22Rv1 (cell line): ENCODE measurements around the gene CIROP.

Source experiments
- ZFX ChIP-seq: fragments of 450-650 bp; IDR thresholded peaks from 2 replicates; pipeline ENCODE4 v1.6.1; 2017; ENCODE audit warnings: antibody characterized with exemption, borderline replicate concordance
- TF ChIP-seq, protein P1 (sequence below): fragments of 450-650 bp; IDR thresholded peaks from 2 replicates; pipeline ENCODE4 v1.5.1; 2017; ENCODE audit warnings: mild to moderate bottlenecking

DNA sequence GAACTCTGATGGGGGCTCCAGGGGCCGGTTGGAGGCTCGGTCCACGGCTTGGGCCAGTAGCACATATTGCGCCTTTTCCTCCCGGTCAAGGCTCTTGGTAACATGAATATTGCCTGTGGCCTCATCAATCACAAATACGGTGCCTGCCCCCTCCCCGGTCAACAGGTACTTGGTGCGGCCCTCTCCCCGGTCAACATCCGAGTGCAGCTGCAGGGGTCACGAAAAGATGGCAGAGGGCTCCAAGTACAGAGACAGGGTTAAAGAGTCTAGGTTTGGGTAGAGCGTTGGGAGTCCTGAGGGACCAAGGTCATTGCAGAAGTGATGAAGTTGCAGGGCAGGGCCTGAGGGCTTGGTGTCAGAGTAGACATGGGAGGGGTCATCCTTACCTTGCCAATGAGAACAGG is 49.6 kb downstream of the CIROP start:
- TF ChIP-seq, protein P1, sequence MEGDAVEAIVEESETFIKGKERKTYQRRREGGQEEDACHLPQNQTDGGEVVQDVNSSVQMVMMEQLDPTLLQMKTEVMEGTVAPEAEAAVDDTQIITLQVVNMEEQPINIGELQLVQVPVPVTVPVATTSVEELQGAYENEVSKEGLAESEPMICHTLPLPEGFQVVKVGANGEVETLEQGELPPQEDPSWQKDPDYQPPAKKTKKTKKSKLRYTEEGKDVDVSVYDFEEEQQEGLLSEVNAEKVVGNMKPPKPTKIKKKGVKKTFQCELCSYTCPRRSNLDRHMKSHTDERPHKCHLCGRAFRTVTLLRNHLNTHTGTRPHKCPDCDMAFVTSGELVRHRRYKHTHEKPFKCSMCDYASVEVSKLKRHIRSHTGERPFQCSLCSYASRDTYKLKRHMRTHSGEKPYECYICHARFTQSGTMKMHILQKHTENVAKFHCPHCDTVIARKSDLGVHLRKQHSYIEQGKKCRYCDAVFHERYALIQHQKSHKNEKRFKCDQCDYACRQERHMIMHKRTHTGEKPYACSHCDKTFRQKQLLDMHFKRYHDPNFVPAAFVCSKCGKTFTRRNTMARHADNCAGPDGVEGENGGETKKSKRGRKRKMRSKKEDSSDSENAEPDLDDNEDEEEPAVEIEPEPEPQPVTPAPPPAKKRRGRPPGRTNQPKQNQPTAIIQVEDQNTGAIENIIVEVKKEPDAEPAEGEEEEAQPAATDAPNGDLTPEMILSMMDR, result no peak
- TF ChIP-seq ZFX, result no peak
